Fibroblast of the conjunctiva (primary cell): ENCODE measurements around the gene LRCH1.

Experiments used
- DNase-seq: peaks from one replicate; pipeline ENCODE4 v3.0.0-alpha.2; 2010; ENCODE audit warnings: low read depth

The LRCH1 gene

DNA sequence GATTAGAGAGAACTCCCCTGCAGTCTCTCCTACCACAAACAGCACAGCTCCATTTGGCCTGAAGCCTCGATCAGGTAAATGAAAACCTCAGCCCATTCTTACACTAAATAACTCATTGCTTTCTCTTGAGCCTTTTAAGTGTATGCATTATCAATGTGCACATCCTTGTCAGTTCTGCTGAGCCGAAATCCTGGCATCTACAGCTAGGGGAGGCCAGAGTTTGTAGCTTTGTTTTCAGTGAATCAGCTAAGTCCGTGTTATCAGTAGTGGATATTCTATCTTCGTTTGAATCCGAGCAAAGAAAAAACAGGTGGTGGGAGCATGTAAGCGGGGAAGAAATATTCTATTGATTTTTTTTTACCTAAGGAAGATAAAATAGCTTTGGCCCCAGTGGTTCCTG lies 159.6 kb downstream of the LRCH1 start:
- no peak for DNase-seq

DNA sequence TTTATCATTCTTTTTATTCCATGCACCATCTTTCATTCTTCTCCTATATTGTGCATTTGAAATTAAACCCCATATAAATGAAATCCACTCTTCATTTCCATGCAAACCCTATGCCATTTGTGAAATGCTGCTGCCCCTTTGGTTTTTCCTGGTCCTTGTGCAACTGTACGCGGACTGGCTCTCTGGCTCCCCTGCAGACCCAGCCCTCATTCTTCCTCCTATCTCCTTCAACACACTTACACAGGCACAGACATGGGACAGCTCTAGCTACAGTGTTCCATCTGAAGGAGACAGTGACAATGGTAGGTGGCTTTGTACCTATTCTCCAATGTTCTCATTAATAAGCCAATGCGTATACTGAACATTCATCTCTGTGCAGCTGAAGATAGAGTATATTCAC lies 162.4 kb downstream of the LRCH1 start:
- no peak for DNase-seq

DNA sequence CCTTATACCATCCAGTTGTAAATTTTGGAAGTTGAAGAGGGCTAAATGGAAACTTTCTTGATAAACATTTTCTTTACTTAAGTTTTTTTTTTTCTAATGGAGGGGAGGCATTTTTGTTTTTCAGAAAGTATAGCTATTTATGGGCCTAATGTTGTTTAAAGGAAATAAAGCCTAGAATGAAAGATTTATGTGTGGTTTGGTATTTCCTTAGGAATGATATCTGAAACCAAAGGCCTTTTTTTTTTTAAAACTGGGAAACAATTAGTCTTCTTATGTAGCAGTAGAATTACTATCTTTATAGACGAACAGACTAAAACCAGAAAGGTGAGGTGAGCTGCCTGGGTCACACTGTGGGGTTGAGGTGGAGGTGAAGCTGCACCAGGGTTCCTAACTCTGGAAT lies 163.9 kb downstream of the LRCH1 start:
- DNase-seq = no peak

DNA sequence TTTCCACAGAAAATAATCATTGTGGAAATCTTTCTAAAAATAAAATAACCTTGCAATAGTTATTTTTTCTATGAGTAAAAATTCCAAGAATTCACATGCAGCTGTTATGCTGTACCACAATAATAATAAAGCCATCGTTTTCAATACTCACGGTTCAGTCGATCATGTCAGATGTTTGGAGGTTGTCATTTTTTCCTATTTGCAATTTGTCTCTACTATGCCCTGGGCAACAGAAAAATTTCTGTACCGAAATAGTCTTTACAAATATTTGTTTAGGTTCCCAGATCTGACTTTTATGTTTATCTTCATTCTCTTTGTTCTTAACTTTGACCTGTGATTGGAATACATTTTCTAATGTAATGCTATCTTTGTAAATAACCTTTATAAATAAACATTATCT lies 164.3 kb downstream of the LRCH1 start:
- no peak for DNase-seq

DNA sequence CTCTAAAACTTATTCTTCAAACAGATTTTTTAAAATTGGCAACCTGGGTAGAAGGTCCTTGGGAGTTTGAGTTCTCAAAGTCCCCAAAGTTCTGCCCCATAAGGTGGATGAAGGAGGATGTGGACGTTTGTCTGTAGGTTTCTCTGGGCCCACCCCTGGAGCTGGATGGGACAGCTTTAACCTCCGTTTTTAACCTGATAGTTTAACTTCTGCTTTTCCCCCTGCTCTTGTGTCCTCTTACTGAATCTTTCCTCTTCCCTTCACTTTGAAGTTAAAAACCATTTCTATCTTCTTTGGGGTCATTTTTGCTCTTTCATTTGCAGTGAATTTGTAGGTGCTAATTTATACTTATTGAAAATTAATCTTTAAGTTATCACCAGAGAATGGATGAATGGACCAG lies 164.9 kb downstream of the LRCH1 start:
- DNase-seq = no peak

DNA sequence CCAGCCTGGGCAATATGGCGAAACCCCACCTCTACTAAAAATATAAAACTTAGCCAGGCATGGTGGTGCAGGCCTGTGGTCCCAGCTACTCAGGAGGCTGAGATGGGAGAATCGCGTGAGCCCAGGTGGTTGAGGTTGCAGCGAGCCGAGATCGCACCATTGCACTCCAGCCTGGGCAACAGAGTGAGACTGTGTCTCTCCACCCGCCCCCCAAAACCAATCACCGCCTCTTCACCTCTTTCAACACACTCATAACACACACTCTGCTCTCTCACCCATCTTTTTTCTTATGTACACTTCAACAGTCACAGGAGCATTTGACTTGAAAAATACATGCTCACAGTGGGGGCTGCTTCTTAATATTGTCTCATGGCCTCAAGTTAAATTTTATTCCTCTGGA lies 167.2 kb downstream of the LRCH1 start:
- DNase-seq = no peak

DNA sequence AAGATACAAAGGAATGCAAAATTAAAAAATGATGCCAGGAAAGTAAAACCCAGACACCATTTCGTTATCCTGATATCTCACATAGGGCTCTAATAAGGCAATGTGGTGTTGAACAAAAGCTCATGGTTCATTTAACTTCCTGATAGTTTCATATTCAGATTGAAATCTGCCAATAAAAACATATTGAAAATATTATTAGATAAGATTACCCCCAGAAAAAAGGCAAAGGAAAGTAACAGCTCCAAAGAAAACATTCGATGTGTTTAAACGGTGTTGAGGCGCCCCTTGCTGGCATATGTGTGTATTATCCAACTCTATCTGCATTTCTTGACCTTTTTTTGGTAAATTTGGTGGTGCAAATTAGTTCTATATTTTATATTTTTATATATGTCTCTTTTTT lies 168.1 kb downstream of the LRCH1 start:
- DNase-seq = peak; percentile 36

DNA sequence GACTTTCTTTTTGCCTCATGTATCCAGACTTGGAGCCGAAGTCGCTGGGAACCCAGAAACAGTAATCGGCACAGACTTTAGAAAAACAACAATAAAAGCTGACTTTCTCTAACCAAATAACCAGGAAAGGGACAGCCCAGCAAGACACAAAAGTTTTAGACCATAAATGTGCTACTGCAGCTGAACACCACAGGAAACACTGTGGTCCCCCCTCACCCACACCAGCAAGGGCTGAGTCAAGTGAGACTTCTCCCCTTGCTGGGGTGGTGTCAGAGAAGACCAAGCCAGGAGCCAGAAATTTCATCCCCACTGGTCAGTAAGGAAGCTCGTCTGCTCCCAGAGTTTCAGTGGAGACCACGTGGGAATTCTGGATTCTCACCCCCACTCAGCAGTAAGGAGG lies 173.4 kb downstream of the LRCH1 start:
- no peak for DNase-seq

DNA sequence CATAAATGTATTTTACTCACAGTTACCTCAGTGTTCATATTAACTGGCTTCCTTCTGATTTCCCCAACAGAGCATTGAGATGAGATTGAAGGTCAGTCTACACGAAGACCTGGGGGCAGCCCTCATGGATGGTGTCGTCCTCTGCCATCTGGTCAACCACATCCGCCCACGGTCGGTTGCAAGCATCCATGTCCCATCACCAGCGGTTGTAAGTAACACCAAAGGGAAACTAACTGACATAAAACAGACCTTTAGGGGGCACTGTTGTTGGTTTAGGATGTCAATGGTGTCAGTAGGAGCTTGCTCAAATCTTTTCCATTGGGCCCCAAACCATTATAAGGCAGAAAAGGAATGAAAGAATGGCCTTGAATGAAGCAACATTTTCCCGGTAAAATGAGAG lies 175.8 kb downstream of the LRCH1 start:
- DNase-seq = no peak

DNA sequence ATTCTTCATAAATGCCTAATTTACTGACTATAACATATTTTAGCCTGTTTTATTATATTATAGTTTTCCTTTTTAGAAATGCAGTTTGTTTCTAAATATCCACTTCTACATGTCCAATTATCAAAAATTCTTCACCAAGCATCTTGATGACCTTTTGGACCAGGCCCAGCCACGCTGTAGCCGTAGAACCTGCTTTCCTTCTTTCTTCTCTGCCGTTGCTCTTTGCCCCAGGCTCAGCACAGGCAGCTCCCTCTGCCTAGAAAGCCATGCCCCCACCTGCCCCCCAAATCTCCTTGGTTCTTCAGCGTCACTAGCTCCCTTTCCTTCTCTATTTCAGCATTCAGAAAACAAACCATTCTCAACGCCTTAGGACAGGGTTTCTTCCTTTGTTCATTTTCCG lies 178.6 kb downstream of the LRCH1 start:
- no peak for DNase-seq

DNA sequence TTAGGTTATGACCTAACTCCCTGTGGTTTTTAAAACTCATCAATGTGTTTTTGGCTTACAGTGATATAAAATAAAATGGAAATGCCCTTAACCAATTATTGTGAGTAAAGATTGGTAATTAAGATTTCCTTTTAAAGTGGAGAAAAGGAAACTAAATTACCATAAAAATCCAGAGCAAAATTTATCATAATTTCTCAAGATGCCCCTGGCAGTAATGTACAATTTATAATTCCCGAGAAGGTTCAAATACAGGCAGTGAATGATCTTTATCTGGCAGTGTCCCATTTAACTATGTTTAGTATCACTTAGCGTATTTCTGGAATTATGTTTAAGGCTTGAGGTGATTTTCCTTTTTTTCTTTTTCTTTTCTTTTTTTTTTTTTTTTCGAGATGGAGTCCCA lies 182.5 kb downstream of the LRCH1 start:
- DNase-seq = no peak

DNA sequence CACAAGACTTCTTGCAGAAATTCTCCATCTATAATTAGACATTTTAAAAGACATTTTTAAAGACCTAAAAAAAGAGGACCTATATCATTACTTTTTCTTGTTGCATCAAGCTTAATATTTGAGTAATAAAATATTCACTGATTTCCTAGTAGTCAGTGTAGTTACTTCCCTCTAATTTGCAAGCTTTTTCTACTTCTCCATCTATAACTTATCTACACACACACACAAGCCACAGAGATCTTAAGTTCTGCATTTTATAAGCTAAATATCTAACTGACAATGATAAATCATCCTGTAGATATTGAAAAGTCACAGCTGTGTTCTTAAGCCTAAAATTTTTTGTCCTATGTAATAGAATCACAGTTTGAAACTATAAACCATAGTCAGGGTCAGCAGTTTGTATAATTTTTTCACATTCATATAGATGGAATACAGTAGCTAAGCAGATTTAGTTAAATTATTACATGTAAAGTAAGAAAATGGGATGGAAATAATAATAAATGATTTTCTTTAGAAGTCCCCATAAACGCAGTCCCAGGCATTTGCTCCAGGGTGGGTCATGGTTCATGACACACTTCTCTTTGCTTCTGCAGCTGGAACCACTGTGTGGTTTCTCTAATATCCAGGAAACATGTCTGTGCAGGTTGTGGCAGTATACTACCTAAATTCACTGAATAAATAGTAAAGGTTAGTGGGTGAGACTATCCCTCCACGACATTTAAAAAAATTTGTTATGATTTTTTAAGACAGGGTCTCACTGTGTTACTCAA lies 183.8 kb downstream of the LRCH1 start:
- no peak for DNase-seq

DNA sequence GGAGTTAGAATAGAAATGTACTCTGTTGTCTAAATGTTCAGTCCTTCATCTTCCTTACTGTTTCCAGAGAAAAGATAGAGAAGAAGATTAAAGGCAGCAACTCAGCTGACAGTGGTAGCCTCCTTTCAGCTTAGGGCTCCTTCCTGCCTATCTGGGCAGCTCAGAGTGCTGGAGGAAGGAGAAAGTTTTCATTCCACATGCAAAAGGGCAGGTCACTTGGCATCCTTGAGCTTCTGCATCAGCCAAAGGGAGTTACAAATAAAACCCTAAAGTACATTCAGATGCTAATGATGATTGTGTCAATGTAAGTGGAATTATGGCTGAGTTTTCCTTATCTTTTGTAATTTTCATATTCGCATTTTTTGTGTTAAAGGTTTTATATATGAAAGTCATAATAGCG lies 185.1 kb downstream of the LRCH1 start:
- peak; percentile 36 for DNase-seq

DNA sequence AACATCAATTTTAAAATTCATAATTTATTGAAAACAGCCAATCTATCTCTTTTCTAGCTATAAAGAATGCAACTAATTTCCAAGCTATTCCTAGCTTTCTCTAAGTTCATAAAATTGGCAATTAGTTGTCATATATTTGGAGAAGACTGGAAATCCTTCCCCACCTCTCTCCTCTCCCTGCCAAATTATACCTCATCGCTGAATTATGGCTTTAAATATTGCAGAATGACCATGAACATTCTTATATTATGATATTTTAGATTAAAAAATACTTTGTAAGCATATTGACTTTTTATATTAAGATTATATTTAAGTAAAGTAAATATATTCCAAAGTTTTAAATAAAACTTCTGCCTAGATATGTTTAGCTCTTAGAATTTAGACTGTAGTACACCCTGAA lies 185.8 kb downstream of the LRCH1 start:
- no peak for DNase-seq

DNA sequence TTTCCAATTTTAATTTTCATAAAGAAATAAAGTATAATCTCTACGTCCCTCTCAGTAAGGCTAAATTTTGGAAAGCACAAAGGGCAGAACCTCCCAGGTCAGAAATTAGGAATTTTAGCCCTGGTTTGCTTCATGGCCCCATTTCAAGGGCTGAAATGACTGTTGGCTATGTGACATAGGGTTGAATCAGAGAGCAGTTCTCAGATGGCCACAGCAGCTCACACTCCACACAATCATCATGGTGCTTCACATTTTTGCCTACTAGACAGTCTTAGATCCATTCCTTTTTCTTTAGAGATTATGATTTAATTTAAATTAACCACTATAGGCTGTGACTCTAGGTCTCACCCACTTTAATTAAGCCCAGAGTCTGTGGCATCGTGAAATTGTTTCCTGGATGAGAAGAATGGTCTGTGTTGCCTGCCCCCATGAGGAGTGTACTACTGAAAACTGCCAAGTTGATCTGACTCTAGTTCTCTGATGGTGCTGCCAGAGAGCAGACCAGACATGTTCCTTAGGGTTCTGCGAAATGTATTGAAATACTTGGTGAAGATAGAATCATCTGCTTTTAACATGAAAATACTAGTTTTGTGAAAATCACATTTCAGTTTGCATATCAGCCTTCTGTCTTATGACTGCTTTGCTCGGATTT lies 186.6 kb downstream of the LRCH1 start:
- no peak for DNase-seq

DNA sequence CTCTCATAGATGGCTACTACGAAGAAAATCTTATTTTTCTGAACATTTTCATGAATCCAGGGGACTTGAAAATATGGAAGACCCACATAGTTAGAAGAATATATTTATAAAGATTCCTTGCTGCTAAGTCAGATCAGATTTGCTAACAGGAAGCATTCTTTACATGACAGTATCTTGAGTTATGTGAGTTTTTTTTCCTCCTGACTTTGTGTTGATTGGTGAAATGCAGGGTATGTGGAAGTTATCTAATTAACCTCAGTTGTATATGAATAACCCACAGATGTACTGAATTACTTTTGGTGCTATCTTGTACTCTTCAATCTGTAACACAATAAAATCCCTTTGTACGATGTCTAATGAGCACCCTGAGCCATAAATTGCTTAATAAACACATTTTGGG lies 190.2 kb downstream of the LRCH1 start:
- no peak for DNase-seq

DNA sequence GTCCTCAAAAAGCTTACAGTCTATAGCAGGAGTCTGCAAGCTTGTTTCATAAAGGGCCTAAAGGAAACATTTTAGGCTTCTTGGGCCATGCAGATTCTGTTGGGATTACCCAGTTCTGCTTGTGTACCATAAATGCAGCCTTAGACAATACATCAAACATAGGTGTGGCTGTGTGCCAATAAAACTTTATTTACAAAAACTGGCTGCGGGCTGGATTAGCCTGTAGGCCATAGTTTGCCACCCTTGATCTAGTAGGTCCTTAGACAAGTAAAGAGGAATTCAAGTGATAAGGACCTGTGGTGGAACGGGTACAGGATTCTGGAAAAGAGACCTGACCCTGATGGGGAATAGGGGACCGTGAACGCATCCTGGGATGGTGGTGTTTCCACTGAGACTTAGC lies 192.1 kb downstream of the LRCH1 start:
- no peak for DNase-seq

DNA sequence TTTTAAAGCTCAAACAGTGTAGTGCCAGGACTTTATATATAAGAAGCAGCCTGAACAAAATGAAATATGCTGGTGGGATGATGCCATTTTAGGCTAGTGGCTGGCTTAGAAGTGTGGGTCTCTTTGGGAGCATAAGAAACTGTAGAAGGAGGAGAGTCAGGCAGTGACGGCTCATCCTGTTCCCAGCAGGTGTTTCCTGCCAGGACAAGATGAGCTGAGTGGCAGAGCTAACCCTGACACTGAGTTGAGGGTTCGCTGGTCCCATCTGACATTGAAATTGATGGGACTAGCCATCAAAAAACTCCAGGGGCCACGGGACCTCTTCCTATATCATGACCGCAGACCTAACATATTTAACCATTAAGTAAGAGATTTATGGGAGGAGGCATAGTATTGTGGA lies 192.7 kb downstream of the LRCH1 start:
- DNase-seq = no peak

DNA sequence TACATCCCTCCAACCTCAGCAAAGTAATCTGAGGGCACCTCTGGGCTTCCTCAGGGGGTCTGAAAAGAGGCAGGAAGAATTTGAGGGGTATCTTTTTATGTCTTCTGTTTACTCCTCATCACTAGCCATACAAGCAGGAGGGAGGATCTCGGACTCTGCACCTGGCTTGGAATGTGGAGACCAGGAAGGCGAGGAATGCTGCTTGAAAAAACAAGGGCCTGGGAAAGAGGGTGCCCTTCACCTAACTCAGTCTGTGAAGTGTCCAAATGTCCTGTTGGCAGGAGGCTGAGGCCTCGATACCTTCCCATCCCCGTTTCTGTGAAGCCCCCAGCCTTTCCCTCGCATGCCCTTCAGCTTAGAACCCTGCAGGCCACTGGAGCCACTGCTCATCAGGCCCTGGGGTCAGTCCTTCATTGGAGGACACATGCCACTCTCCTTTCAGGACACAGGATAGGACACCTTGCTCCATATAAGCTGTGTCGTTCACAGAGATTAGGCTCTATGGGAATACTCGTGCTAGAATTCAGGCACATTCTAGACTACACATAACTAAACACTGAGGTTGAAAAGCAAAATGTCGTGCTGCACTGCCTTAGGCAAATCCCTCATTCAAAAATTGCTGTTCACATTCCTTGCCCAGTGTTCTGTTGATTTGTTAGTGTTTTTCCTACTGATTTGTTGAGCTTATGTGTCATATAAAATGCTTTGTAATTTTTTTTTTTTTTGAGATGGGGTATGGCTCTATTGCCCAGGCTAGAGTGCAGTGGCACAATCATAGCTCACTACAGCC lies 194.3 kb downstream of the LRCH1 start:
- DNase-seq = no peak

DNA sequence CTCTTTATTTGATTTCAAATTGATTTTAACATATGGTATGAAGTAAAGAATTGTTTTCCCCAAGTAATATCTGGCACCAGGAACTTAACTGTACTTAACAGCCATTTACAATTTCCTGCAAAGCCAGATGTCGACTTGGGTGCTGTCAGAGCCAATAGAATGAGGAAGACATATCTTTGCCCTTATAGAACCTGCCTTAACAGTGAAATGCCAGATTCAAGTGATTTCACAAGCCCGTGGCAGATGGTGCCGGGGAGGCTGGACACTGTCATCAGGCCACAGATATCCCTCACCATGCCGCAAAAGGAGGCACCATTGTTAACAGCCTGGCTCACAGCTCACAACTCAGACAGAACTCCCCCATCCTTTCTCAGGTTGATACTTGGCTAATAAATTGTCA lies 195.3 kb downstream of the LRCH1 start:
- DNase-seq = no peak

DNA sequence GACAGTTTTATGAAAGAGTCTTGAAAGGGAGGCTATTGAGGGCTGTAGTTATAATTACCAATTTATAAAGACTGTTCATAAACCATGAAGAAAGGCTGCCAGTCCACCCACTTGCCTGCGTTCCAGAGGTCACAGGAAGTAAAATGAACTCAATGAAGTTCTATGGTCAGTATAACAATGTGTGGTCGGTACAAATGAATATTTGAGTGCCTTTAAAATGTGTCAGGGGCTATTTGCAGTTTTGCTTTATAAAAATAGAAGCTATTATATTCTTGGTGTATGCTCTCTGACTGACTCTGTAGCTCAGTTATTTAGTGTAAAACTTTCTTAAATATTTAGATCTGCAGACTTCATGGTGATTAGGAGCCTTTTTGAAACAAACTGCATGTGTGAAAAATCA lies 197.0 kb downstream of the LRCH1 start:
- no peak for DNase-seq

DNA sequence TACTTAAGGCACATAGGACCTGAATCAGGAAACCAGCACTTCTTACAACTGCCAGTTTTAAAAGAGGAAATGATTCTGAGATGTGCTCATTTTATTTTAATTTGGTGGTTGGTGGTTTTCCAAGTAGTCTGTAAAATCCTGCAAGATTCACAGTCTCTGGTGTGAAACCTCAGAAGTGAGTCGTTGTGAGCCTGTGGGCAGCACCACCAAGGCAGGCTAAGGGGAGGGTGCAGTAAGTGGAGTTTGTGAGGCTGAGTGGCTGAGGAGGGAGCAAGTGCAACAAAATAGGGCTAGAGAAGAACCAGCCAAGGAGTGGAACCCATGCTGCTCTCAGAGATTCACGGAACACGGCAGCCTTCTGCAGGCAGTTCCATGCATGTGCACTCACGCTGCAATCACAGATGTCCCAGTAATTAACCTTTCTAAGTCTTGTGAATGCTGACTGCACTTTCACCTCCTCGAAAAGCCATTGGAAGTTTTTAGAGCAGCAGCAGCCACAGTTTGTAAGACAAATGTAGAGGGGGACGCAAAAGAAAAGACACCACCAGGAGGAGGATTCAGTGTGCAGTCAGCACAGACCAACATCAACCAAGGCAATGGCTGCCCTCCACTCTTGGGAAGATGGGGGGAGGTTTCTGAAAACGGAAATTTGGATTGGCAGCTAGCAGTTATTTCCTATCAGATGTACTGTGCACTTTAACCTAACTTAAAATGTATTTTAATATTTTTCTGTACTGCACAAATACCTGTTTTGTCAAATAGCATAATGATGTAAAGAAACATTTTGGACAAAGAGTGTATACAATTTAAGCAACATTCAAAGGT lies 199.1 kb downstream of the LRCH1 start:
- DNase-seq = no peak
